Testis (tissue), 5 donors: ENCODE data around the gene ADRA2A. TPM values are rescaled to one million over a fixed set of nuclear protein-coding genes. Genes with fewer than 3 reads are reported as not detected.

ENCODE experiments used
- DNase-seq: peaks from one replicate; pipeline ENCODE4 v3.0.0-alpha.2; 2019
- H3K27ac ChIP-seq, 2 donors: fragments of 200-600 bp; sonication (generic); one replicate each; pipeline ENCODE4 v1.5.1; 2019
- H3K27me3 ChIP-seq: fragments of 200-600 bp; sonication (generic); one replicate; pipeline ENCODE4 v1.5.1; 2019
- H3K36me3 ChIP-seq: fragments of 200-600 bp; sonication (generic); one replicate; pipeline ENCODE4 v1.5.1; 2017; ENCODE audit warnings: low read depth; ENCODE audit errors: missing control alignments
- H3K4me1 ChIP-seq: fragments of 200-600 bp; sonication (generic); one replicate; pipeline ENCODE4 v1.5.1; 2019
- H3K4me3 ChIP-seq, 2 donors: fragments of 200-600 bp; sonication (generic); one replicate each; pipeline ENCODE4 v1.5.1; 2017 to 2019
- H3K9me3 ChIP-seq: fragments of 200-600 bp; sonication (generic); one replicate; pipeline ENCODE4 v1.5.1; 2017
- POLR2A ChIP-seq: fragments of 450-650 bp; IDR thresholded peaks from one replicate; pipeline ENCODE4 v1.6.1; 2017; ENCODE audit warnings: antibody characterized with exemption, mild to moderate bottlenecking, moderate library complexity
- WGBS, 2 donors: methylation state at CpG; one replicate each; pipeline ENCODE4 v1.1.5; 2018; 5-methylcytosine and 5-hydroxymethylcytosine counted together
- intact Hi-C: fragments of 100-400 bp; cut with DNase I; formaldehyde crosslinking; loops from one replicate; pipeline ENCODE4 v1.15.1; 2023; ENCODE audit warnings: low total_unique reads
- long read RNA-seq, 2 donors: transcript quantifications; one replicate each; lab custom pipeline, GENCODE V29; 2026
- polyA plus RNA-seq: library from polyadenylated mRNA; stranded (reverse); fragments of 350-450 nt; fragmentation: Illumina TruSeq; extraction: RNeasy Lipid Tissue Mini Kit (QIAGEN cat#74804); gene quantifications from one replicate; pipeline ENCODE4 v1.2.3, GENCODE V29; 2014; ENCODE audit warnings: low read depth, low replicate concordance; ENCODE audit not compliant: insufficient read depth
- total RNA-seq, 2 donors: library from RNA; depleted of rRNA; stranded (reverse); fragments of >200 nt; gene quantifications; one replicate each; pipeline ENCODE4 v1.2.3, GENCODE V29; 2016
- TF ChIP-seq, protein P1 (sequence below), 3 experiments: fragments of 450-650 bp in 2 of 3; fragments of 200-600 bp in 1 of 3; sonication (generic) in 1 of 3; IDR thresholded peaks; one replicate each; pipeline ENCODE4 v1.5.1; 2016 to 2019; ENCODE audit warnings: antibody characterized with exemption in 3 of 3, mild to moderate bottlenecking in 2 of 3, moderate library complexity in 1 of 3

ADRA2A gene
- 1 to 10 TPM; 5.7 to 6.9 TPM for total RNA-seq
- 6.5 TPM for polyA plus RNA-seq
- long read RNA-seq, donor 1, transcript ADRA2A-201 (1 exons, 3,745 nt) = major isoform, 8 of 8 reads
- long read RNA-seq, donor 1, partial matches to known transcripts = 0 of 8 reads
- long read RNA-seq, donor 1, other reads (novel, unspliced or antisense) = 0 of 8 reads
- long read RNA-seq, donor 2, transcript ADRA2A-201 (1 exons, 3,745 nt) = major isoform, 6 of 6 reads
- long read RNA-seq, donor 2, partial matches to known transcripts = 0 of 6 reads
- long read RNA-seq, donor 2, other reads (novel, unspliced or antisense) = 0 of 6 reads

DNA sequence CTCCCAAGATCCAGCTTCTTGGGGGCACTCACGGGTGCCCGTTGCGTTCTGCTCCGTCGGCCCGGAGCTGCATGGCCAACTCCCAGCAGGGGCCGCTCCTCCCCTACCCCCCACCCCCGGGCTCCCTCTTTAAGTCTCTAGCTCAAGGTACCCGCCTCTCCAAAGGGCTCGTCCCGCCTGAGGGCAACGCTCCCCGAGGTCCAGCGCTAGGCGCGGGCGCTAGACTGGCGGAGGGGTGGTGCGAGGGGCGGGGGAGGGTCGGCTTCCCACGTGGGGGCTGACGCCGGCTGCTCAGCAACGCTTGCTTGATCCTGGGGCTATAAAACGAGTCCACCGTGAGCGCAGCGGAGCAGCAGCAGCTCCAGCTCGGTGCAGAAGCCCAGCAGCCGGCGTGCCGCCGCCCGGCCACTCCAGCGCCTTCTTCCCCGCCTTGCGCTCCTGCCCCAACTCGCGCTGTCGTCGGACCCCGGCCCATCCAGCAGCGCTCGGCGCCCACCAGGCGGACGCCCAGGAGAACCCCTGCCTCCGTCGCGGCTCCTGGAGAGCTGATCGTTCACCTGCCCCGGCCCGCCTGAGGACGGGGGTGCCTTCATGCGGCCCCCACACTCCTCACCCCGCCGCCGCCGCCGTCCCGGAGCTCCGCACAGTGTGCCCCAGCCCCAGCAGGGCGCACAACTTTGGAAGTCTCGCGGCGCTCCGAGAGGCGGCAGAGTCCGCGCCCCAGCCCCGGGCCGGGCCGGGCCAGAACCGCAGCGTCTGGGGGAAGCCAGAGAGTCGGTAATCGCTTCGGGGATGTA, at the start of gene ADRA2A:
Gene ADRA2A (plus strand): TSS at position 348 of the 797 bp plus-strand sequence. CDS start 968 bp downstream, outside the sequence.
- WGBS, 2 donors = 1 to 4% methylated on average over 17 to 60 of the region's 79 CpGs
- TF ChIP-seq POLR2A = no peak
- TF ChIP-seq, protein P1, sequence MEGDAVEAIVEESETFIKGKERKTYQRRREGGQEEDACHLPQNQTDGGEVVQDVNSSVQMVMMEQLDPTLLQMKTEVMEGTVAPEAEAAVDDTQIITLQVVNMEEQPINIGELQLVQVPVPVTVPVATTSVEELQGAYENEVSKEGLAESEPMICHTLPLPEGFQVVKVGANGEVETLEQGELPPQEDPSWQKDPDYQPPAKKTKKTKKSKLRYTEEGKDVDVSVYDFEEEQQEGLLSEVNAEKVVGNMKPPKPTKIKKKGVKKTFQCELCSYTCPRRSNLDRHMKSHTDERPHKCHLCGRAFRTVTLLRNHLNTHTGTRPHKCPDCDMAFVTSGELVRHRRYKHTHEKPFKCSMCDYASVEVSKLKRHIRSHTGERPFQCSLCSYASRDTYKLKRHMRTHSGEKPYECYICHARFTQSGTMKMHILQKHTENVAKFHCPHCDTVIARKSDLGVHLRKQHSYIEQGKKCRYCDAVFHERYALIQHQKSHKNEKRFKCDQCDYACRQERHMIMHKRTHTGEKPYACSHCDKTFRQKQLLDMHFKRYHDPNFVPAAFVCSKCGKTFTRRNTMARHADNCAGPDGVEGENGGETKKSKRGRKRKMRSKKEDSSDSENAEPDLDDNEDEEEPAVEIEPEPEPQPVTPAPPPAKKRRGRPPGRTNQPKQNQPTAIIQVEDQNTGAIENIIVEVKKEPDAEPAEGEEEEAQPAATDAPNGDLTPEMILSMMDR (IDR thresholded peaks at IDR 0.05) = no peak
- H3K27ac ChIP-seq = peak within 1 kb of the TSS in 1 of 2 donors; percentile 72
- peak within 1 kb of the TSS; percentile 56 to 65 for H3K4me3 ChIP-seq
- no peaks in the 10 kb centered on the region for H3K36me3 ChIP-seq
- H3K9me3 ChIP-seq = no peaks in the 10 kb centered on the region
- peaks cover 5% of the 10 kb centered on the region for H3K4me1 ChIP-seq
- peak; percentile 65 for DNase-seq
- intact Hi-C loops = no loop called here
- no peaks in the 10 kb centered on the region for H3K27me3 ChIP-seq

DNA sequence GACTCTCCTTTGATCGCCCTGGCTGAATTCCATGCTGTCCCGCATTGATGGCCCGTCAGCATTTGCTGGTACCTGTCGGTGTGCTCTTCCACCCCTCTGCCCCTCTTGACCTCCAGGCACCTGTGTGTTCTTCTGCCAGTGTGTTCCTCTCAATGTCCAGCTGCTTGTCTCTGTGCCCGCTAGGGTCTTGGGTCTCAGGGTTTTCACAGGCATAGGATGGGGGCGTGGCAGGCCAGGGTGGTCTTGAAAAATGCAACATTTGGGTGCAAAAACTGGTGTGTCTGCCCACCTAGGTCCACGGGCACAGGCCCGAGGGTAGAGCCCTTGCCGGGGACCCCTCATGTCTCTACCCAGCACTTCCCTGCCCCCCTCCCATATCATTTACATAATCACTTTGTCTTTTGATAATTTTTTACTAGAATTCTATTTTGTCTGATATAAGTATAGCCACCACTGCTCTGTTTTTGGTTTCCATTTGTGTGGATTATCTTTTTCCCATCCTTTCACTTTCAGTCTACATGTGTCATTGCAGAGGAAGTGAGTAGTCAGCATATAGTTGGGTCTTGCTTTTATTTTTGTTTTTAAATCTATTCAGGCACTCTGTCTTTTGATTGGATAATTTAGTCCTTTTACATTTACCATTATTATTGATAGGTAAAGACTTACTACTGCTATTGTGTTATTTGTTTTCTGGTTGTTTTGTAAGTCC, 46.6 kb upstream of the ADRA2A start:
- no peaks in the 10 kb centered on the region for H3K9me3 ChIP-seq
- no peaks in the 10 kb centered on the region for H3K36me3 ChIP-seq
- intact Hi-C loops = no loop called here
- no peak overlapping the region for H3K27ac ChIP-seq
- DNase-seq = no peak
- no peaks in the 10 kb centered on the region for H3K27me3 ChIP-seq
- 87 to 88% methylated on average over 9 of the region's 9 CpGs for WGBS, 2 donors
- H3K4me3 ChIP-seq = no peak overlapping the region
- H3K4me1 ChIP-seq = no peaks in the 10 kb centered on the region
- no peak for TF ChIP-seq POLR2A
- TF ChIP-seq, protein P1 (IDR thresholded peaks at IDR 0.05) = no peak

DNA sequence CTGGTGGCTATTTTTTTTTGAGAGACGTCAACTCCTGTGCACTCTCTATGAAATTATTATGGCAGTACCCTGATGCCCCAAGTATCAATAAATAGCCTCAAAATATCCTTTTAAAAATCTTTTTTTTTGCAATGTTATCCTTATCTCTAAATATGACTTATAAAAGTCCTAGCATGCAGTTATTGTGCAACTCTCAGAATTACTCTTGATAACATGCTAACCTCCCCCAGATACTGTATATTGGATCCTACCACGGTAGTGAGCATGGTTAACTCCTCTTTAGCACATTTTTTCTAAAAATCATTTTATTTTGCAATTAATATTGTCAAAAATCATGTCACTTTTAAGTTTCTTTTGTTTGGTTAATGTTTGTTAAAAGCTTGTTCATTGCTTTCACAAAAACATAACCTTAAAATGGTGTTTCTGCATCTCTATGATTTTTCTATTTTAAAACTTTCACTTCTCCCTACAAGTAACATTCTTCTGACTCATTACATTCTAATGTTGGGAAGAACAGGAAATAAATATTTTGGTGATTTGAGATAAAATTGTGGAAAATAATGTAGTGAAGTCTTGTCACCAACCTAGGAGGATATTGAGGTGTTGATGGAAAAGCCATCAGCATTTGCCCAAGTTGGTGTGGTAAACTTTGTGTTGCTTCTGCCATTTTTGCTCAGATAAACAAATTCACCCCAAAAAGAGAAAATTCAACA, 42.1 kb upstream of the ADRA2A start:
- H3K9me3 ChIP-seq = no peaks in the 10 kb centered on the region
- TF ChIP-seq, protein P1 (IDR thresholded peaks at IDR 0.05) = no peak
- no peak for TF ChIP-seq POLR2A
- no peaks in the 10 kb centered on the region for H3K4me1 ChIP-seq
- 61 to 66% methylated on average over 2 of the region's 2 CpGs for WGBS, 2 donors
- intact Hi-C loops = no loop called here
- H3K36me3 ChIP-seq = no peaks in the 10 kb centered on the region
- DNase-seq = no peak
- H3K27me3 ChIP-seq = no peaks in the 10 kb centered on the region
- H3K4me3 ChIP-seq = no peak overlapping the region
- H3K27ac ChIP-seq = no peak overlapping the region

DNA sequence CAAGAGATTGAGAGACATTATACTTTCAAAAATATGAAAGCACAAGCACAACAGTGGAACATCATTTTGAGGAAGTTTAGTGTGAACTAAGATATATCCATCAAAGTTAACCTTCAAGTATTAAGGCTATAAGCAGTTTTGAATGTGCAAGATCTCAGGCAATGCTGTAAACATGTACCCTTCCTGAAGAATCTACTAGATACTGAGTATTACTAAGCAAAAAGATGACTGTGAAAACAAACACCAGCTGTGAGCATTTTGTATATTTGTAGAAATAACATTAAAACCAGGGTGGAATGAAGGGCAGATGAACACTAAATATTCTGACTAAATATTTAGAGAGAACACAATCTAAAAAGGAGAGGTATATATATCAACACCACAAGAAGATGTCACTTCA, 41.3 kb upstream of the ADRA2A start:
- no peak overlapping the region for H3K27ac ChIP-seq
- H3K4me1 ChIP-seq = no peaks in the 10 kb centered on the region
- intact Hi-C loops = no loop called here
- DNase-seq = no peak
- no peaks in the 10 kb centered on the region for H3K27me3 ChIP-seq
- no peaks in the 10 kb centered on the region for H3K9me3 ChIP-seq
- TF ChIP-seq POLR2A = no peak
- TF ChIP-seq, protein P1 (IDR thresholded peaks at IDR 0.05) = no peak
- no peaks in the 10 kb centered on the region for H3K36me3 ChIP-seq
- H3K4me3 ChIP-seq = no peak overlapping the region
